ENCODE data around the gene TMED1. TPM values are rescaled to one million over a fixed set of nuclear protein-coding genes. Genes with fewer than 3 reads are reported as not detected.
A peak's percentile ranks its signal among the peaks of the same experiment; 100 is the strongest.

TMED1 gene
- total and polyA plus RNA-seq, 2 of the 13 experiments (the other 11 are each of a cell fraction or from before 2014, with no cell fraction given): 48.3 to 51.8 TPM

- TF ChIP-seq ZNF30 (CRISPR knock-in tag; IDR thresholded peaks at IDR 0.05): 0 out of 2 replicates have a peak, but pooled peaks have one; percentile 52
- no peak for TF ChIP-seq IKZF1 (IDR thresholded peaks at IDR 0.05)
- TF ChIP-seq CREB1 (IDR thresholded peaks at IDR 0.05): peak; percentile 49; the same call in 1 of the 2 replicates
- TF ChIP-seq CREB1 (CRISPR knock-in tag; IDR thresholded peaks at IDR 0.05): peak; percentile 88
- TF ChIP-seq MAZ (IDR thresholded peaks at IDR 0.05; ENCODE audit: borderline replicate concordance, low read depth, low read length): no peak
- TF ChIP-seq MAZ (CRISPR knock-in tag; IDR thresholded peaks at IDR 0.05; ENCODE audit: low read depth): 0 out of 2 replicates have a peak, but pooled peaks have one; percentile 23
- TF ChIP-seq FOXK1 (CRISPR knock-in tag; IDR thresholded peaks at IDR 0.05; ENCODE audit: borderline replicate concordance, low read depth): 0 out of 2 replicates have a peak, but pooled peaks have one; percentile 1
- TF ChIP-seq BRD4 (CRISPR knock-in tag; IDR thresholded peaks at IDR 0.05): peak; percentile 54; the same call in 1 of the 2 replicates
- peak; percentile 79; the same call in 1 of the 2 replicates for TF ChIP-seq ZNF790 (CRISPR knock-in tag; IDR thresholded peaks at IDR 0.05; ENCODE audit: borderline replicate concordance)
- peak; percentile 5; the same call in 1 of the 2 replicates for TF ChIP-seq CREM (IDR thresholded peaks at IDR 0.05)
- no peak for TF ChIP-seq CREM (CRISPR knock-in tag; IDR thresholded peaks at IDR 0.05)
- TF ChIP-seq ZNF414 (CRISPR knock-in tag; IDR thresholded peaks at IDR 0.05): peak; percentile 32; the same call in 1 of the 2 replicates
- TF ChIP-seq, protein P1, sequence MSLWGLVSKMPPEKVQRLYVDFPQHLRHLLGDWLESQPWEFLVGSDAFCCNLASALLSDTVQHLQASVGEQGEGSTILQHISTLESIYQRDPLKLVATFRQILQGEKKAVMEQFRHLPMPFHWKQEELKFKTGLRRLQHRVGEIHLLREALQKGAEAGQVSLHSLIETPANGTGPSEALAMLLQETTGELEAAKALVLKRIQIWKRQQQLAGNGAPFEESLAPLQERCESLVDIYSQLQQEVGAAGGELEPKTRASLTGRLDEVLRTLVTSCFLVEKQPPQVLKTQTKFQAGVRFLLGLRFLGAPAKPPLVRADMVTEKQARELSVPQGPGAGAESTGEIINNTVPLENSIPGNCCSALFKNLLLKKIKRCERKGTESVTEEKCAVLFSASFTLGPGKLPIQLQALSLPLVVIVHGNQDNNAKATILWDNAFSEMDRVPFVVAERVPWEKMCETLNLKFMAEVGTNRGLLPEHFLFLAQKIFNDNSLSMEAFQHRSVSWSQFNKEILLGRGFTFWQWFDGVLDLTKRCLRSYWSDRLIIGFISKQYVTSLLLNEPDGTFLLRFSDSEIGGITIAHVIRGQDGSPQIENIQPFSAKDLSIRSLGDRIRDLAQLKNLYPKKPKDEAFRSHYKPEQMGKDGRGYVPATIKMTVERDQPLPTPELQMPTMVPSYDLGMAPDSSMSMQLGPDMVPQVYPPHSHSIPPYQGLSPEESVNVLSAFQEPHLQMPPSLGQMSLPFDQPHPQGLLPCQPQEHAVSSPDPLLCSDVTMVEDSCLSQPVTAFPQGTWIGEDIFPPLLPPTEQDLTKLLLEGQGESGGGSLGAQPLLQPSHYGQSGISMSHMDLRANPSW (CRISPR knock-in tag; IDR thresholded peaks at IDR 0.05; ENCODE audit: borderline replicate concordance): 0 out of 2 replicates have a peak, but pooled peaks have one; percentile 88
- TF ChIP-seq ZNF558 (CRISPR knock-in tag; IDR thresholded peaks at IDR 0.05; ENCODE audit: borderline replicate concordance): peak; percentile 73; the same call in 1 of the 2 replicates
- no peak for TF ChIP-seq ZNF570 (CRISPR knock-in tag; IDR thresholded peaks at IDR 0.05; ENCODE audit: borderline replicate concordance)
- TF ChIP-seq CREBL2 (CRISPR knock-in tag; IDR thresholded peaks at IDR 0.05; ENCODE audit: borderline replicate concordance): no peak
- 0 out of 2 replicates have a peak, but pooled peaks have one; percentile 17 for TF ChIP-seq ONECUT2 (CRISPR knock-in tag; IDR thresholded peaks at IDR 0.05)
- TF ChIP-seq, protein P2, sequence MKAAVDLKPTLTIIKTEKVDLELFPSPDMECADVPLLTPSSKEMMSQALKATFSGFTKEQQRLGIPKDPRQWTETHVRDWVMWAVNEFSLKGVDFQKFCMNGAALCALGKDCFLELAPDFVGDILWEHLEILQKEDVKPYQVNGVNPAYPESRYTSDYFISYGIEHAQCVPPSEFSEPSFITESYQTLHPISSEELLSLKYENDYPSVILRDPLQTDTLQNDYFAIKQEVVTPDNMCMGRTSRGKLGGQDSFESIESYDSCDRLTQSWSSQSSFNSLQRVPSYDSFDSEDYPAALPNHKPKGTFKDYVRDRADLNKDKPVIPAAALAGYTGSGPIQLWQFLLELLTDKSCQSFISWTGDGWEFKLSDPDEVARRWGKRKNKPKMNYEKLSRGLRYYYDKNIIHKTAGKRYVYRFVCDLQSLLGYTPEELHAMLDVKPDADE (CRISPR knock-in tag; IDR thresholded peaks at IDR 0.05): peak; percentile 44; the same call in 1 of the 2 replicates
- TF ChIP-seq KLF12 (CRISPR knock-in tag; IDR thresholded peaks at IDR 0.05; ENCODE audit: borderline replicate concordance): peak; percentile 83; the same call in 1 of the 2 replicates
- TF ChIP-seq GATAD2A (CRISPR knock-in tag; IDR thresholded peaks at IDR 0.05): peak; percentile 68; the same call in 1 of the 2 replicates
- peak; percentile 93; the same call in 1 of the 2 replicates for TF ChIP-seq GLI4 (CRISPR knock-in tag; IDR thresholded peaks at IDR 0.05; ENCODE audit: borderline replicate concordance)
- TF ChIP-seq FOXC1 (CRISPR knock-in tag; IDR thresholded peaks at IDR 0.05; ENCODE audit: borderline replicate concordance): peak; percentile 44
- TF ChIP-seq HDAC1 (CRISPR knock-in tag; IDR thresholded peaks at IDR 0.05): peak; percentile 18; the same call in 1 of the 2 replicates
- TF ChIP-seq ZNF629 (CRISPR knock-in tag; conservative IDR thresholded peaks at IDR 0.05): peak; percentile 91
These were observed 693 bp upstream of the TMED1 start (continued) for GRCh38 chr19:10836479-10837330.
